ENCODE measurements around the gene STT3A.

DNA sequence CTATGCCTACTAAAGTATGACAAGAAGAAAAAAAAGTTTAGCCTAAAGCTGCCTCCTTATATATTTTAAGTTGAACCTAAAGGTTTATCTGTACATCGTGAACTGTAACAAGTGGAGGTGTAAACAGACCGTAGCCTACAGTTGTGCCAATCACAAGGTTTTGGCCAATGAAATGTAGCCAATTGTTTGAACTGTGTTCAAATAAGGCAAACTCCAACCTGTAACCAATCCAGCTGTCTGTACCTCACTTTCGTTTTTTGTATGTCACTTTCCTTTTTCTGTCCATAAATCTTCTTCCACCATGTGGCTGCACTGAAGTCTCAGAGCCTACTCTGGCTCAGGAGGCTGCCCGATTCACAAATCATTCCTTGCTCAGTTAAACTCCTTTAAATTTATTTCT is 30.2 kb upstream of the STT3A start:
- TF ChIP-seq EZH2 (IDR thresholded peaks at IDR 0.05) (no peak), POLR2A (IDR thresholded peaks at IDR 0.05; ENCODE audit: borderline replicate concordance, extremely low read depth, insufficient read depth, insufficient read length) (no peak), CTCF (IDR thresholded peaks at IDR 0.05 in 2 of 3, conservative IDR thresholded peaks at IDR 0.05 in 1 of 3; ENCODE audit: borderline replicate concordance in 1 of 3, insufficient read depth in 1 of 3, low read depth in 2 of 3, low read length in 2 of 3) (no peak), SP1 (IDR thresholded peaks at IDR 0.05; ENCODE audit: low read depth) (no peak), JUND (IDR thresholded peaks at IDR 0.05) (no peak), POLR2AphosphoS5 (IDR thresholded peaks at IDR 0.05; ENCODE audit: low read depth, low read length) (no peak), CEBPB (IDR thresholded peaks at IDR 0.05; ENCODE audit: low read depth) (no peak), REST (IDR thresholded peaks at IDR 0.05; ENCODE audit: low read depth) (no peak), TCF7L2 (IDR thresholded peaks at IDR 0.05; ENCODE audit: borderline replicate concordance, extremely low read depth, insufficient read depth, insufficient read length) (no peak)
- TF ChIP-seq, protein P1, sequence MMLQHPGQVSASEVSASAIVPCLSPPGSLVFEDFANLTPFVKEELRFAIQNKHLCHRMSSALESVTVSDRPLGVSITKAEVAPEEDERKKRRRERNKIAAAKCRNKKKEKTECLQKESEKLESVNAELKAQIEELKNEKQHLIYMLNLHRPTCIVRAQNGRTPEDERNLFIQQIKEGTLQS (IDR thresholded peaks at IDR 0.05), result no peak
- TF ChIP-seq, protein P2, sequence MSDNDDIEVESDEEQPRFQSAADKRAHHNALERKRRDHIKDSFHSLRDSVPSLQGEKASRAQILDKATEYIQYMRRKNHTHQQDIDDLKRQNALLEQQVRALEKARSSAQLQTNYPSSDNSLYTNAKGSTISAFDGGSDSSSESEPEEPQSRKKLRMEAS (IDR thresholded peaks at IDR 0.05), result no peak
